Measurements from ENCODE around the gene ASB6.
A peak's percentile ranks its signal among the peaks of the same experiment; 100 is the strongest.
"Not testable (repeated sequence)": the region's sequence is repeated elsewhere in the genome, so short reads cannot be mapped to it uniquely, and the experiment has no call there.

ASB6 gene

GRCh38 chr9:129640871-129641749 is 841 bp downstream of the ASB6 start:
- no peak for DNase-seq

GRCh38 chr9:129640086-129640870 is 1.7 kb downstream of the ASB6 start:
- DNase-seq, result no peak

DNA sequence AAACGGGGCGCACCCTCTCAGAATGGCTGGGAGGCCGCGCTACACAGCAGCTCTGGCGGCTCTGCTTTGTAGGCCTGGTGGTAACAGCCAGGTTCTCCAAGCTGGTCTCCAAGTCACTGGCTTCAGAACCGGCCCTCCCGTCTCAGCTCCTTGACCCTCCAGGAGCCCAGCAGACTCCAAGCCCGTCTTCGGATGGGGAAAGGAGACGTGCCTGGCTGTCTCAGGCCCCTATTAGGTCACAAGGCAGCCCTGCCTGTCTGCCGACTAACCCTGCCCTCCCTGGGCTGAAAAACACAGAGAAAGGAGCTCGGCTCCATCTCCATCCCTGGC is 2.2 kb downstream of the ASB6 start:
- no peak for DNase-seq

DNA sequence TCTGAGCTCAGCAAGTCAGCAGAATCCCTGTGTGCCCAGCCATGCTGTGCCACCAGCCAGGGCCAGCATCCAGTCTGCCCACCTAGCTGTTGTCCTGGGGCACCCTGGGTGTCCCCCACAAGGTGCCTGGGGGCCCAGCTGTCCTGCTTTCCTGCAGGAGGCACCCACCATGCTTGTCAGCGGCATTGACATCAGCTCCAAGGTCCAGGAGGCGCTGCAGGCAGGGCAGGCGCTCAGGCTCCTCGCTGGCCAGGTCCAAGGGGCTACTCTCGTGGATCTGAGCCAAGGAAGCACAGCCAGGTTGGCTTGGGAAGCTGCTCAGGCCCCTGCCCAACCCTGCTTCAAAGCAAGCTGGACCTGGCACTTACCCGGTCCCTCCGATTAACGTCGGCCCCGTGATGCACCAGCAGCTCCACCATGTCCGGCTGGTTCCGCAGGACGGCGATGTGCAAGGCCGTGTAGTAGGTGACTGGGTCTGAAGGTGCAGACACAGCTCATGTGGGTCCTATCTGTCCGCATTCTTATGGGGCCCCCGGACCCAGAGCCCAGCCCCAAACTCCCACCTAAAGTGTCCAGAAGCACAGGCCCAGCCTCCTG is 2.8 kb downstream of the ASB6 start:
- no peak for DNase-seq

DNA sequence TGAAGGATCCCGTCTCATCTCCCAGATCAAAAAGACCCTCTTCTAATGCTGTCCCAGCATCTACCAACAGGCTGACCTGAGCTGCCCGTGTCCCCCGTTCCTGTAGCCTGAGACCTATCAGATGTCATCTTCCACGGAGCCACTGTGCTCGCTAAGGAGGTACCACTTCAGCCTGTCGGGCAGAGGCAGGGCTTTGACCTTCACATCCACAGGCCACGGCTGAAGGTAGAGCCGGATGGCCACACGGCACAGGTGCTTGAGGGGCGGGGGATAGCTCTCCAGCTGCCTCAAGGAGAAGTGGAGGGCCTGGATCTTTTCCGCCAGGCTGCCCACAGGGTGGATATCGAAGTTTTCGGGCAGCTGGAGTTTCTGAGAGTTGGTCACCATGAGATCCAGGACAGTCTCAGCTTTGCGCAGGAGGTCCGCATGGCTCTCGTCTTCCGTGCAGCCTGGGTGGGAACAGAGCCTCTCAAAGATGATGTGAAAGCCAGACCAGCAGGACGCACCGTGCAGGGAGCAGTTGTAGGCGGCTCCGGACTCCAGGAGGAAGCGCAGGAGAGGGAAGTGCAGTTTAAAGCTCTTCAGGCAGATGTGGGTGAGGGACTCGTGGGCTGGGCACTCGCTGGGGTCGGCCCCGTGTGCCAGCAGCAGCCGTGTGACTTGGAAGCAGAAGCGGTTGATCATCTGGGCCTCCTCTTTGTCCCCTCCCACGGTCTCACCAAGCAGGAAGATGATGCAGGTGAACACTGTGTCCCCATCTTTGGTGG is 4.1 kb downstream of the ASB6 start:
- DNase-seq, result no peak

DNA sequence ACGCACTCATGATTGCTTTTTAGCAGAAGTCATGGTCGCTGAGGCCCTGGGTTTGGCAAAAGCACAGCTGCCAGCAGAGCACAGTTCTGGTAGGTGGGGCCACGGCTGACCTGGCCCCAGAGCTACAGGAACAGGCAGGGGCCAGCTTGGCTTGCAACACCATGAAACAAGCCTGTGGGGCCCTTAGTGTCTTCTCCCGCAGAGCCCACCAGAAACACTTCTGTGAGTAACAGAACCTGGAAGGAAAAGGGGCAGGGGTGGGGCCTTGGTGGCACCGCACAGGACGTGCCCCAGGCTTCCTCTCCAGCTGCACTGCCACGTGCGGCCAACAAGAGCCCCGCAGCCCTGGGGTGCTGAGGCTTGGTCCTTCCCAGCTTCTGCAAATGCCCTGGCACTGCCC is 4.8 kb downstream of the ASB6 start:
- DNase-seq, result no peak

GRCh38 chr9:129636343-129636742 is 5.6 kb downstream of the ASB6 start:
- DNase-seq, result not testable (repeated sequence)

DNA sequence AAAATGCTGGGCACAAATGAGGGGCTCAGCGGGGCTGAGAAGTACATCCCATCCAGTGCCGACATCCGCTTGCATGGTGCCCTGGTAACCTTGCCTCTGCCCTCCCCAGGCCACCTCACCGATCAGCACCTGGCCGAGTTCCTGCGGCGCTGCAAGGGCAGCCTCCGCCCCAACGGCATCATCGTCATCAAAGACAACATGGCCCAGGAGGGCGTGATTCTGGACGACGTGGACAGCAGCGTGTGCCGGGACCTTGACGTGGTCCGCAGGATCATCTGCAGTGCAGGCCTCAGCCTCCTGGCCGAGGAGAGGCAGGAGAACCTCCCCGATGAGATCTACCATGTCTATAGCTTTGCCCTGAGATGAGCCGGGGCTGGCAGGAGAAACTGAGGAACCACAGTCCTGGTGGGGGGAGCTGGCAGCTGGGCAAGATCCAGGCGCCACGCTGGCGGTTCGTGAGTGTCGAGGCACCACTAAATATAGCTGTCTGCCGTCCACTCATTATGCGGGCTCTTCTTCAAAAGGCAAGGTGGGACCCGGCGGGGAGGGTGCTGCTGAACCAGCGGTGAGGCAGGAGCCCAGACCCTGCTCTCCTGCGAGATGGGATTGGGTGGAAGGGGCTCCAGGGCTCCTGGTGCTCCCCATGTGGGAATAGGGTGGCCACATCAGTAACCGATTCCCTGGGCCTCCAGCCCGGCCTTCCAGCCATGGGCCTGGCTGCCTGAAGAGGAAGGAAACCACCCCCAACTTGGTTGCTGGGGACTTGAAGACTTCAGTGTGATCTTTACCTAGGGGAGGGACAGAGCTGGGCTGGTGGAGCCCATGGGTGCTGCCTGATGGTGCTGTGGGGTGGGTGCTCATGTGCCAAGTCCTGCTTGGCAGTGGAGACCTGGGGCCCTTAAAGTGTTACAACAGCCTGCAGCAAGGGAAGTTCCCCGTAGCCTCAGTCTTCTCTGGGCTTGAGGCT is 6.6 kb downstream of the ASB6 start:
- no peak for DNase-seq

GRCh38 chr9:129633848-129634247 is 8.1 kb downstream of the ASB6 start:
- no peak for DNase-seq

- no peak for DNase-seq
Observed at GRCh38 chr9:129633207-129633606, 8.7 kb downstream of the ASB6 start.

DNA sequence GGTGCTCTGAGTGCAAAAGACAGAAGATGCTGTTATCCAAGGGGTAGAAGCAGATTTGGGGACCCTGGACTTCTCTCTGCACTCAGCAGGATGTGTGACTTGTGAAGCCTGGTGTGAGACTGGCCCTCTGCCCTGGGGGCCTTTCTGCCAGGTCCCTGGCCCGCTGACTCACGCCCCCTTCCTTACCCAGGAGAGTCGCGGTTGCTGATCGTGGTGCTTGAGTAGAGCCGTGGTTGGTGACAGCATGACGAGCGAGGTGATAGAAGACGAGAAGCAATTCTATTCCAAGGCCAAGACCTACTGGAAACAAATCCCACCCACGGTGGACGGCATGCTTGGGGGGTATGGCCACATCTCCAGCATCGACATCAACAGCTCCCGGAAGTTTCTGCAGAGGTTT is 9.5 kb downstream of the ASB6 start:
- DNase-seq, result peak; percentile 75

DNA sequence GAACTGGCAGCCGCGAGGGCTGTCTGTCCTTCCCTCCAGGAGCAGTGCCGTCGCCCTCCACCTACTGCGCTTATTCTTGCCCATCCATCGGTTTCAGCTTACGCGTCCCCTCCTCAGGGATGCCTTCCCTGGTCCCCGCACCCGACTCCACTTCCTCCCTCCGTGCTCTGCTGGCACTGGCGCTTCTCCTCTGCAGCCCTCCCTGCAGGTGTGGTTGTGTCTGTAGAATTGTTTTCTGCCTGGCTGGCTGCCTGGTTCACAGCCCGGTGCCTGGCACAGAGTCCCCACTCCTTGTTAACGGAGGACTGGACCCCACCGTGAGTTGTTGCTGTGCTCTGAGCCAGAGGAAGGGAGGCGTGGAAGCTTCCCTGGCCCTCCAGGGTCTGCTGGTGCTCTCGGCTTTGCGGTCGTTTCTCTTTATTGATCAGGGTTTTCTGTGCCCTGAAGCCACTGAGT is 10.2 kb downstream of the ASB6 start:
- DNase-seq, result no peak

DNA sequence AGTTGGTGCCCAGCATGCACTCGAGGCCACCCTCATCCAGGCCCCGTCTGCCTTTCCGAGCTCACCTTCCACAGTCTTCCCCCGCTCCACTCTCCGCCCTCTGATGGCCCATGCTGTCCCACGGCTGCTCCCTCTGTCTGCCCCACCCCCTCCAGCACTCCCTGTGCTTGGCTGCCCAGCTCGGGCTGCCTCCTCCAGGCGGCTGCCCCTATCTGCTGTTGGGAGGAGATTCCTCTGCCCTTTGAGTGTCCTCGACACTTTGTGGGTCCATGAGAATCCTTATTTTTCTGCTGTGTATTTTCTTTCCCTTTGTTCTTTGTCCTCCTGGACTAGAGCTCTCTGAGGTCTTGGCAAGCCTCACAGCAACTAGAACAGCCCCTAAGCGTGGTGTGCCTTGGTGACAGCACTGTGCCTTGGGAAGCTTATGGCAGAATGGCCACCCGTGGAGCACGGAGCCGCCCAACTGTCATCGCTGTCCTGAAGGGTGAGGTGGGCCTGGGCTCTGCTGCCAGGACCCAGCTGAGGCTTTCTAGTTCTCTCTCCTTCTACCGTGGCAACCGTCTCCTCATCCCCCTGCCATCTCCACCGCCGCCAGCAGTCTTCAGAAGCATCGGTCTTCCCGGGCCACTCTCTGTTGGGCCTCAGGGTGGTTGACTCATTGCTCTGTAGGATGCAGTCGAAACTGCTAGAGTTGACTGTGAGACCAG is 10.8 kb downstream of the ASB6 start:
- no peak for DNase-seq

DNA sequence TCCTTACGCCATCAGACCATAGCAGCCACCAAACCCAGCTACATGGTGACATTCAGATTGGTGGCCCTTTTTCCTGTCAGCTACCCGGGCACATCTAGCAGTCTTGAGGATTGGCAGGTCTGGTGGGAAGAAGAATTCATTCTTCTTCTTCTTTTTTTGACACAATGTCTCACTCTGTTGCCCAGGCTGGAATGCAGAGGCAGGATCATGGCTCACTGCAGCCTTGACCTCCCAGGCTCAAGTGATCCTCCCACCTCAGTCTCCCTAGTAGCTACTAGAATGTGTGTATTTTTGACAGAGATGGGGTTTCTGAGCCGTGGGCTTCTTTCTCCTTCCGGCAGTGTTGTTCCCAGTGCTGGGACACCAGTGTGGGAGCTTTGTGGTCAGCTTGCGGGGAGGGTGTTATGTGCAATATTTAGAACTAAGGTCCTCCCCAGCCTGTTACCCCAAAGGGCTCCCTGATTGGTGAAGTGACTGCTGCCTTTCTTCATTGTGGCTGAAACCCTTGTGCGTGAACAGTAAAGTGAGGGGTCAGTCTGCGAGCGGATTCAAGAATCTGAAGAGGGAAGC is 12.6 kb downstream of the ASB6 start:
- DNase-seq, result no peak

DNA sequence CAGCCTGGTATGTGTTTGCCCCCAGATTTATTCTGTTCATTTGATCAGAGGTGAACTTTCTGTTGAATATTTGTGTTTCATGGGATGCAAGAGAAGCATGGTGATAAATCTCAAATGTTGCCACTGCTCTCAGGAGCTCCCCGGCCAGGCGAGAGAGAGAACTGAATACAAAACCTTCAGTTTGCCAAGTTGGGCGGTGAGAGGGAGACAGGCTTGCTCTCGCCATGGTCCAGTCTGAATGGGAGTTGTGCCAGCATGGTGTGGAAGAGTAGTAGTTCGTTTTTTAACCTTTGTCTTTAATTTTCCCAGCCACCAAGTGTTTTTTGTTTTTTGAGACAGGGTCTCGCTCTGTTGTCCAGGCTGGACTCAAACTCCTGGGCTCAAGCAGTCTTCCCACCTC is 13.2 kb downstream of the ASB6 start:
- DNase-seq, result no peak

DNA sequence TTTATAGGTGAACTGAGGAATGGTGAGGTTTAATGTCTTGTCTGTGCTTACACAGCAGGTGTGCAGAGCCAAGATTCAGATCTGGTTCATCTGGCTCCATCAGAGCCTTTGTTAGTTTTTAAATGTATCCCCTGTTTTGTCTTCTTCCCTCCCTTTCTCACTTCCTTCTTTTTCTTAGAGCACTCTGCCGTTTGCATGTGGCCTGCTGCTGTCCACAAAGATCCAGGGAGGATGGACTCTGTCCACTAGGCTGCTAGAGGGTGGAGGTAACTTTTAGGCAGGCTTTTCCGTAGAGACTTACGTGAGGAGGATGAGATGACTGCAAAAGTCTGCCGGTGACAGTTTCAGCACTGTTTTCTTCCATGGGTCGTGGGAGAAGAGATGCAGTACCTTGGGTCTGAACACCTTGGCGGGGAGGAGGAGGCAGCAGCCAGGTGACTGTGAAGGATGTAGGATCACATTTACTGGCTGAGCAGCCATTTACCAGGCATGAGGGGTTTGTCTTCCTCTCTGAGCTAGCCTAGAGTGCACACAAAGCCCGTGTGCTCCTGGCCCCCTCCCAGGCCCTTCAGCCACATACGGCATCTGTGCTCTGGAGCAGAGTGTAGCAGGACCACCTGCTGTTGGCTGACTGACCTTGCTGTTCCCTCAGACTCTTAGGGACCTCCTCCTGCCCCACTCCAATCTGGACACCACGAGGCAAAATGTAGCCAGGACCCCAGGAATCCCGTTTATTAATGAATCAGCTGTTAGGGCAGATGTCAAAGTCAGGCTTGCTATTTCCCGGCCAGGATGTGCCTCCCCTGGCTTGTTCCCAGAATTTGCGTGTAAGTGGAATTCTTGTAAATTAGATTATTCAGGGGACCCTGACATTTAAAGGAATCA is 14.2 kb downstream of the ASB6 start:
- DNase-seq, result no peak

- DNase-seq, result peak; percentile 70
Observed at GRCh38 chr9:129626625-129627284, 15.2 kb downstream of the ASB6 start.

DNA sequence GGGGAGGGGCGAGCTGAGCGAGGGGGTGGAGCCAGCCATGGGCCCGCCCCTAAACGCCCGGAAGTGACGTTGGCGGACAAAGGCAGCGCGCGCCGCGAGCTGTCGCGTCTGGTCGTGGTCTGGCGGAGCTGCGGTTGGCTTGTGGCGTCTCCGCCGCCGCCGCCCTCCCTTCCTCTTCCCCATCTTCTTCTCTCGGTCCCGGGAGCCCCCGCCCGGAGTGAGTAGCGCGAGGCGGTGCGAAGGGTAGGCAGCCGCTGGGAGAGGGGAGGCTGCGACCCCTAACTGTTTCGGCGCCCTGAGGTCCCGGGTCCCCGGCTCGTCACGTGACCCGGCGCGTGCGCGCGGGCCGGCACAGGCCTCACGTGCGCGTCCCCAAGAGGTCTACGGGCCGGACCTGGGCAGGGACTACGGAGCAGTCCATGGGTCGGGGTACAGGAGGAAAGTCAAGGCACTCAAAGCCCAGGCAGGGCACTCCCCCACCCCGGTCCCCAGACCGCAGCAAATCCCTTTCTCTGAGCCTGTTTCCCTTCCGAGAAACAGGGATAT is 15.8 kb downstream of the ASB6 start, which contains the start of gene NTMT1:
NTMT1 (plus strand) TSS at position 85 of the 546 bp plus-strand sequence. CDS start 6,541 bp downstream, outside the sequence.
- peak; percentile 84 for DNase-seq

GRCh38 chr9:129624947-129625346 is 17.0 kb downstream of the ASB6 start:
- DNase-seq, result no peak

Data from islet precursor cell (in vitro differentiated cells).